ENCODE data around the gene PPP6R3.
"Not testable (repeated sequence)": the region's sequence is repeated elsewhere in the genome, so short reads cannot be mapped to it uniquely, and the experiment has no call there.

Gene PPP6R3

GRCh38 chr11:68524681-68525080 is 64.1 kb downstream of the PPP6R3 start:
- DNase-seq (ENCODE audit: low read depth in 1 of 2, low spot score in 1 of 2): no peak

- DNase-seq (ENCODE audit: low read depth in 1 of 2, low spot score in 1 of 2): no peak
These were observed 64.8 kb downstream of the PPP6R3 start for GRCh38 chr11:68525336-68525735.

GRCh38 chr11:68525930-68526329 is 65.4 kb downstream of the PPP6R3 start:
- no peak for DNase-seq (ENCODE audit: low read depth in 1 of 2, low spot score in 1 of 2)

GRCh38 chr11:68527585-68527984 is 67.0 kb downstream of the PPP6R3 start:
- no peak for DNase-seq (ENCODE audit: low read depth in 1 of 2, low spot score in 1 of 2)

GRCh38 chr11:68528630-68529029 is 68.1 kb downstream of the PPP6R3 start:
- no peak for DNase-seq (ENCODE audit: low read depth in 1 of 2, low spot score in 1 of 2)

GRCh38 chr11:68531129-68531693 is 70.7 kb downstream of the PPP6R3 start:
- no peak for DNase-seq (ENCODE audit: low read depth in 1 of 2, low spot score in 1 of 2)

- DNase-seq (ENCODE audit: low read depth in 1 of 2, low spot score in 1 of 2): no peak
These were observed 72.3 kb downstream of the PPP6R3 start for GRCh38 chr11:68532727-68533369.

GRCh38 chr11:68533945-68534344 is 73.4 kb downstream of the PPP6R3 start:
- DNase-seq (ENCODE audit: low read depth in 1 of 2, low spot score in 1 of 2): no peak

GRCh38 chr11:68535098-68535497 is 74.5 kb downstream of the PPP6R3 start:
- no peak for DNase-seq (ENCODE audit: low read depth in 1 of 2, low spot score in 1 of 2)

- no peak for DNase-seq (ENCODE audit: low read depth in 1 of 2, low spot score in 1 of 2)
These were observed 76.2 kb downstream of the PPP6R3 start for GRCh38 chr11:68536706-68537105.

GRCh38 chr11:68538025-68538424 is 77.5 kb downstream of the PPP6R3 start:
- no peak for DNase-seq (ENCODE audit: low read depth in 1 of 2, low spot score in 1 of 2)

GRCh38 chr11:68539395-68539794 is 78.8 kb downstream of the PPP6R3 start:
- no peak for DNase-seq (ENCODE audit: low read depth in 1 of 2, low spot score in 1 of 2)

GRCh38 chr11:68540504-68540903 is 80.0 kb downstream of the PPP6R3 start:
- not testable (repeated sequence) for DNase-seq (ENCODE audit: low read depth in 1 of 2, low spot score in 1 of 2)

GRCh38 chr11:68541116-68541515 is 80.6 kb downstream of the PPP6R3 start:
- DNase-seq (ENCODE audit: low read depth in 1 of 2, low spot score in 1 of 2): no peak

GRCh38 chr11:68541991-68542390 is 81.4 kb downstream of the PPP6R3 start:
- no peak for DNase-seq (ENCODE audit: low read depth in 1 of 2, low spot score in 1 of 2)

- DNase-seq (ENCODE audit: low read depth in 1 of 2, low spot score in 1 of 2): no peak
These were observed 82.1 kb downstream of the PPP6R3 start for GRCh38 chr11:68542617-68543016.

GRCh38 chr11:68543594-68543993 is 83.0 kb downstream of the PPP6R3 start:
- DNase-seq (ENCODE audit: low read depth in 1 of 2, low spot score in 1 of 2): no peak

- DNase-seq (ENCODE audit: low read depth in 1 of 2, low spot score in 1 of 2): no peak
These were observed 84.8 kb downstream of the PPP6R3 start for GRCh38 chr11:68545347-68545746.

- DNase-seq (ENCODE audit: low read depth in 1 of 2, low spot score in 1 of 2): no peak
These were observed 85.2 kb downstream of the PPP6R3 start for GRCh38 chr11:68545796-68546195.

GRCh38 chr11:68546555-68546954 is 86.0 kb downstream of the PPP6R3 start:
- DNase-seq (ENCODE audit: low read depth in 1 of 2, low spot score in 1 of 2): no peak

GRCh38 chr11:68549789-68550484 is 89.4 kb downstream of the PPP6R3 start:
- no peak for DNase-seq (ENCODE audit: low read depth in 1 of 2, low spot score in 1 of 2)

- no peak for DNase-seq (ENCODE audit: low read depth in 1 of 2, low spot score in 1 of 2)
These were observed 89.9 kb downstream of the PPP6R3 start for GRCh38 chr11:68550485-68550817.

- no peak for DNase-seq (ENCODE audit: low read depth in 1 of 2, low spot score in 1 of 2)
These were observed 90.7 kb downstream of the PPP6R3 start for GRCh38 chr11:68551223-68551622.

Data from activated T-helper 1 cell treated with anti-CD3 and anti-CD28 coated beads, Interleukin-2, amount 50 U/mL, for 16 hours (primary cell).